Tibial artery (tissue), 4 donors: Measurements from ENCODE around the gene ANKRD13B.

Experiments used
- DNase-seq, 2 donors: peaks; one replicate each; pipeline ENCODE4 v3.0.0-alpha.2; 2019
- H3K27ac ChIP-seq, 2 donors: fragments of 200-600 bp; sonication (generic) in 1 of 2; 1 replicate in 1 of 2; 2 replicates in 1 of 2; pipeline ENCODE4 v1.5.1; 2018 to 2019; ENCODE audit warnings: mild to moderate bottlenecking in 1 of 2
- H3K27me3 ChIP-seq, 2 donors: fragments of 200-600 bp; sonication (generic) in 1 of 2; one replicate each; pipeline versions ENCODE4 v1.5.1 to v1.6.0; 2016 to 2019
- H3K36me3 ChIP-seq, 3 donors: fragments of 200-600 bp; sonication (generic) in 2 of 3; one replicate each; pipeline ENCODE4 v1.5.1; 2016 to 2019; ENCODE audit warnings: mild to moderate bottlenecking in 2 of 3
- H3K4me1 ChIP-seq, 4 donors: fragments of 200-600 bp; sonication (generic) in 2 of 4; 1 replicate in 3 of 4; 2 replicates in 1 of 4; pipeline ENCODE4 v1.5.1; 2016 to 2019
- H3K4me3 ChIP-seq, 2 donors: fragments of 200-600 bp; sonication (generic) in 1 of 2; 1 replicate in 1 of 2; 2 replicates in 1 of 2; pipeline ENCODE4 v1.5.1; 2018 to 2019; ENCODE audit warnings: mild to moderate bottlenecking in 2 of 2
- H3K9me3 ChIP-seq, 3 donors: fragments of 200-600 bp; sonication (generic) in 1 of 3; one replicate each; pipeline ENCODE4 v1.5.1; 2016 to 2019
- CTCF ChIP-seq, 2 experiments: fragments of 200-600 bp in 1 of 2; fragments of 450-650 bp in 1 of 2; IDR thresholded peaks; one replicate each; pipeline ENCODE4 v1.5.1; 2017 to 2019; ENCODE audit warnings: antibody characterized with exemption in 2 of 2, mild to moderate bottlenecking in 1 of 2, moderate library complexity in 1 of 2
- intact Hi-C: fragments of 100-400 bp; cut with DNase I; formaldehyde crosslinking; loops from one replicate; pipeline ENCODE4 v1.15.0; 2023; ENCODE audit warnings: low total_unique reads

Gene ANKRD13B

GRCh38 chr17:29592850-29593551 lies at the start of gene ANKRD13B:
Gene ANKRD13B, plus strand, starts transcription at chr17:29593132. Its CDS starts 490 bp downstream, at chr17:29593622.
- DNase-seq = peak in 1 of 2 donors; percentile 55
- intact Hi-C loops = loop anchor here (10.0 kb wide), 1 partner anchor 768 kb away; no protein-coding TSS in a partner anchor
- Histone ChIP-seq H3K27ac (peak within 1 kb of the TSS; percentile 77 to 86), H3K4me1 (peaks cover 0 to 53% (median 47%) of the 10 kb centered on the region in 4 donors), H3K9me3 (no peaks in the 10 kb centered on the region), H3K4me3 (peak within 1 kb of the TSS; percentile 74), H3K27me3 (no peaks in the 10 kb centered on the region), H3K36me3 (no peaks in the 10 kb centered on the region)
- TF ChIP-seq CTCF (IDR thresholded peaks at IDR 0.05) = no peak

- Histone ChIP-seq H3K36me3 (peaks cover 27 to 61% (median 29%) of the 10 kb centered on the region in 3 donors), H3K4me3 (no peak overlapping the region), H3K9me3 (no peaks in the 10 kb centered on the region), H3K27ac (no peak overlapping the region), H3K4me1 (no peaks in the 10 kb centered on the region), H3K27me3 (no peaks in the 10 kb centered on the region)
- intact Hi-C loops = no loop called here
- no peak for DNase-seq
- no peak for TF ChIP-seq CTCF (IDR thresholded peaks at IDR 0.05)
Measured at GRCh38 chr17:29544066-29544465, 48.9 kb upstream of the ANKRD13B start.

- no peaks in the 10 kb centered on the region for H3K4me1 ChIP-seq
- no peaks in the 10 kb centered on the region for H3K9me3 ChIP-seq
- peaks cover 17 to 41% (median 27%) of the 10 kb centered on the region in 3 donors for H3K36me3 ChIP-seq
- TF ChIP-seq CTCF (IDR thresholded peaks at IDR 0.05) = no peak
- H3K27ac ChIP-seq = no peak overlapping the region
- no peak overlapping the region for H3K4me3 ChIP-seq
- no peaks in the 10 kb centered on the region for H3K27me3 ChIP-seq
- DNase-seq = no peak
- intact Hi-C loops = no loop called here
Measured at GRCh38 chr17:29546085-29546484, 46.8 kb upstream of the ANKRD13B start.

GRCh38 chr17:29546830-29547229 lies 46.1 kb upstream of the ANKRD13B start:
- intact Hi-C loops = no loop called here
- no peak for DNase-seq
- Histone ChIP-seq H3K4me1 (no peaks in the 10 kb centered on the region), H3K36me3 (peaks cover 14 to 34% (median 26%) of the 10 kb centered on the region in 3 donors), H3K4me3 (no peak overlapping the region), H3K9me3 (no peaks in the 10 kb centered on the region), H3K27ac (no peak overlapping the region), H3K27me3 (no peaks in the 10 kb centered on the region)
- no peak for TF ChIP-seq CTCF (IDR thresholded peaks at IDR 0.05)

- no peak overlapping the region for H3K4me3 ChIP-seq
- no peaks in the 10 kb centered on the region for H3K27me3 ChIP-seq
- H3K27ac ChIP-seq = no peak overlapping the region
- DNase-seq = no peak
- intact Hi-C loops = no loop called here
- TF ChIP-seq CTCF (IDR thresholded peaks at IDR 0.05) = no peak
- no peaks in the 10 kb centered on the region for H3K4me1 ChIP-seq
- H3K9me3 ChIP-seq = no peaks in the 10 kb centered on the region
- H3K36me3 ChIP-seq = peaks cover 0 to 10% (median under 1%) of the 10 kb centered on the region in 3 donors
Measured at GRCh38 chr17:29549177-29549923, 43.6 kb upstream of the ANKRD13B start.
